ENCODE measurements around the gene ITGA1.
"Not testable (repeated sequence)": the region's sequence is repeated elsewhere in the genome, so short reads cannot be mapped to it uniquely, and the experiment has no call there.

Gene ITGA1

DNA sequence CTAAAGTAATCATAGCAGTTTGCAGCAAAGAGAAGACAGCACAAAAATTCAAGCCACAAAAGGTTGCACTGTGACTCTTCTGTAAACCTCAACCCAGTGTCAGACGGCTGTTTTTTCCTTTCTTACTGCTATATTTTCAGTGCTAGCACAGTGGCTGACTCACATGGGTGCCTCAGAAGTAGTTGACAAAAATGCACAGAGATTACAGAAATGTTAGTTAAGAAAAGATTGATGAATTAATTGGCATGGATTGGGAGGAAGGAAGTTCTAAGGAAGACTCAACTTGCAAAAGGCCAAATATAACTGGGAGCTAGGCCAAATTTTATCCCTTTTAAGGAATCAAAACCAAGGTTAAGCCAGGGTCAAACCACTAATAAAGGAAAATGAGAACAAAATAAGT is 43.7 kb upstream of the ITGA1 start:
- Histone ChIP-seq H3K4me3 (no peak overlapping the region), H3K27me3 (no peaks in the 10 kb centered on the region), H3K4me1 (peaks cover 0 to 48% (median 6%) of the 10 kb centered on the region in 4 donors), H3K36me3 (no peaks in the 10 kb centered on the region), H3K27ac (peak overlapping the region in 1 of 2 donors; percentile 11), H3K9me3 (no peaks in the 10 kb centered on the region)
- intact Hi-C loops (cut with DNase I; ENCODE audit: low total_unique reads): no loop called here
- DNase-seq: no peak
- TF ChIP-seq, protein P1, sequence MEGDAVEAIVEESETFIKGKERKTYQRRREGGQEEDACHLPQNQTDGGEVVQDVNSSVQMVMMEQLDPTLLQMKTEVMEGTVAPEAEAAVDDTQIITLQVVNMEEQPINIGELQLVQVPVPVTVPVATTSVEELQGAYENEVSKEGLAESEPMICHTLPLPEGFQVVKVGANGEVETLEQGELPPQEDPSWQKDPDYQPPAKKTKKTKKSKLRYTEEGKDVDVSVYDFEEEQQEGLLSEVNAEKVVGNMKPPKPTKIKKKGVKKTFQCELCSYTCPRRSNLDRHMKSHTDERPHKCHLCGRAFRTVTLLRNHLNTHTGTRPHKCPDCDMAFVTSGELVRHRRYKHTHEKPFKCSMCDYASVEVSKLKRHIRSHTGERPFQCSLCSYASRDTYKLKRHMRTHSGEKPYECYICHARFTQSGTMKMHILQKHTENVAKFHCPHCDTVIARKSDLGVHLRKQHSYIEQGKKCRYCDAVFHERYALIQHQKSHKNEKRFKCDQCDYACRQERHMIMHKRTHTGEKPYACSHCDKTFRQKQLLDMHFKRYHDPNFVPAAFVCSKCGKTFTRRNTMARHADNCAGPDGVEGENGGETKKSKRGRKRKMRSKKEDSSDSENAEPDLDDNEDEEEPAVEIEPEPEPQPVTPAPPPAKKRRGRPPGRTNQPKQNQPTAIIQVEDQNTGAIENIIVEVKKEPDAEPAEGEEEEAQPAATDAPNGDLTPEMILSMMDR (IDR thresholded peaks at IDR 0.05): no peak

DNA sequence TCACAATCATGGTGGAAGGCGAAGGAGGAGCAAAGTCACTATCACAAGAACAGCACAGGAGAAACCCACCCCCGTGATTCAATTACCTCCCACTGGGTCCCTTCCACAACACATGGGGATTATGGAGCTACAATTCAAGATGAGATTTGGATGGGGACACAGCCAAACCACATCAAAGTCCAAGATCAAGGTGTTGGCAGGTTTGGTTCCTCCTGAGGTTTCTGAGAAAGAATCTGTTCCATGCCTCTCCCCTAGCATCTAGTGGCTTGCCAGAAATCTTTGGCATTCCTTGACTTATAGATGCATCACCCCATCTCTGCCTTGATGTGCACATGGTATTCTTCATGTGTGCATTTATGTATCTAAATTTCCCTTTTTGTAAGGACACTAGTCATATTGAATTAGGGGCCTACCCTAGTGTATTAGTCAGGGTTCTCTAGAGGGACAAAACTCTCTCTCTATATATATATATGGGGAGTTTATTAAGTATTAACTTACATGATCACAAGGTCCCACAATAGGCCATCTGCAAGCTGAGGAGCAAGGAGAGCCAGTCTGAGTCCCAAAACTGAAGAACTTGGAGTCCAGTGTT is 42.8 kb upstream of the ITGA1 start:
- H3K9me3 ChIP-seq; H3K27me3 ChIP-seq; DNase-seq; H3K4me3 ChIP-seq; intact Hi-C loops (cut with DNase I; ENCODE audit: low total_unique reads); H3K27ac ChIP-seq; H3K36me3 ChIP-seq: not testable (repeated sequence)
- peaks cover 0 to 48% (median 6%) of the 10 kb centered on the region in 4 donors for H3K4me1 ChIP-seq

DNA sequence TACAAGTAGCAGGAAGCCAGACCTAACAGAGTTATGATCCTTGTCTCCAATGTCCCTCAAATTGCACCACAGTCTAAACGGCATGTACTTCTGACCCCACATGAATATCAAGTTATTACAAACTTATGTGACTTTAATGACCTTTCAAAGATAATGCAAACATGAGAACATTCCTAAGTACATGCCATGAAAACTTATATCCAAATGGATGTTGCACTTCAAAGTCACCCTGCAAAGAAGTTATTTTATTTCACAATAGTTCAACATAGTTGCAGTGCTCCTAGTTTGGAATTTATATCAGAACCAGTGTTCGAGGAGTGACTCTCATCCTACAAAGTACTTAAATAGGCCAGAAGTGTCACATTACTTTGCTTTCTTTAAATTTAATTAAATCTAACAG is 41.2 kb upstream of the ITGA1 start:
- Histone ChIP-seq H3K27ac (no peak overlapping the region), H3K36me3 (no peaks in the 10 kb centered on the region), H3K27me3 (no peaks in the 10 kb centered on the region), H3K4me1 (peaks cover 0 to 46% (median 6%) of the 10 kb centered on the region in 4 donors), H3K9me3 (no peaks in the 10 kb centered on the region), H3K4me3 (no peak overlapping the region)
- DNase-seq: no peak
- TF ChIP-seq, protein P1 (IDR thresholded peaks at IDR 0.05): no peak
- intact Hi-C loops (cut with DNase I; ENCODE audit: low total_unique reads): no loop called here

GRCh38 chr5:52748590-52748989 is 39.1 kb upstream of the ITGA1 start:
- H3K9me3 ChIP-seq: no peaks in the 10 kb centered on the region
- intact Hi-C loops (cut with DNase I; ENCODE audit: low total_unique reads): no loop called here
- H3K27me3 ChIP-seq: no peaks in the 10 kb centered on the region
- no peaks in the 10 kb centered on the region for H3K36me3 ChIP-seq
- H3K4me1 ChIP-seq: peaks cover 0 to 26% (median 3%) of the 10 kb centered on the region in 4 donors
- no peak for DNase-seq
- no peak overlapping the region for H3K27ac ChIP-seq
- TF ChIP-seq, protein P1 (IDR thresholded peaks at IDR 0.05): no peak
- H3K4me3 ChIP-seq: no peak overlapping the region

DNA sequence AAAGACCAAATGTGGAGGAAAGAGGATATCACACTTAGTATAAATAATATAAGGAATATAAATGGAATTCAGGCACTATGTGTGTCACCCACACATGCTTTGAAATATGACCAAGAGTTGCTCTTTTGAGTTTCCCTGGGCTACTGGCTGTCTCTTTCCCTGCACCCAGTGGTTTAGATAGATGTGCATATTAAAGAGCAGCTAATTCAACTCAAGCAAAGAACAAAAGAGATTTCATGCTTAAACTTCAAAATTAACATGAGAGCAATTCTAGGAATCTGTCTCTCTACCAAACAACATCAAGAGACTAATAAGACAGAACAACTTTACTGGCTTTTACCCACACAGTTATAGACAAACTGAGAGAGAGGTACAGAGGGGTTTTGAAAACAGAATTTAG is 38.0 kb upstream of the ITGA1 start:
- TF ChIP-seq, protein P1 (IDR thresholded peaks at IDR 0.05): no peak
- DNase-seq: no peak
- no peaks in the 10 kb centered on the region for H3K27me3 ChIP-seq
- no peak overlapping the region for H3K27ac ChIP-seq
- no peak overlapping the region for H3K4me3 ChIP-seq
- H3K9me3 ChIP-seq: no peaks in the 10 kb centered on the region
- intact Hi-C loops (cut with DNase I; ENCODE audit: low total_unique reads): no loop called here
- H3K4me1 ChIP-seq: peaks cover 0 to 20% (median 0%) of the 10 kb centered on the region in 4 donors
- H3K36me3 ChIP-seq: no peaks in the 10 kb centered on the region

DNA sequence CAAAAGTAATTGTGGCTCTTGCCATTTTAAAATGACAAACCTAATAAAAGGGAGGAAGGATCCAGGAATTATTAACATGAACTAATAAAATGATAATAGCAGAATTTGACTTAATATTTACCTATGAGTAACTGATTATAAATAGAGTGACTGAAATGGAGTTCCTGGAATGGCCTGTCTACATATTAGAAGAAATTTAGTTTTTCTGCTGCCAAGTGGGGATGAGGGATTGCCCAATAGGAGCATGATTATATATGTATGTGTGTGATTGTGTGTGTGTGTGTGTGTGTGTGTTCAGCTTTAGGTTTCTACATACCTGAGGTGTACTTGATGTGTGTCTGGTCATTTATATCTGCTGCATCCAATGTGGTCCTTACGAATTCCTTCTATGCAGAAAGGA is 36.6 kb upstream of the ITGA1 start:
- intact Hi-C loops (cut with DNase I; ENCODE audit: low total_unique reads): no loop called here
- TF ChIP-seq, protein P1 (IDR thresholded peaks at IDR 0.05): no peak
- Histone ChIP-seq H3K27me3 (no peaks in the 10 kb centered on the region), H3K9me3 (no peaks in the 10 kb centered on the region), H3K4me1 (peaks cover 0 to 15% (median 0%) of the 10 kb centered on the region in 4 donors), H3K27ac (no peak overlapping the region), H3K36me3 (no peaks in the 10 kb centered on the region), H3K4me3 (no peak overlapping the region)
- no peak for DNase-seq
